Measurements from ENCODE around the gene SCO1. TPM values are rescaled to one million over a fixed set of nuclear protein-coding genes. Genes with fewer than 3 reads are reported as not detected.

Gene SCO1
- total RNA-seq, 1 experiment from 2014 or later, result 60.3 TPM

DNA sequence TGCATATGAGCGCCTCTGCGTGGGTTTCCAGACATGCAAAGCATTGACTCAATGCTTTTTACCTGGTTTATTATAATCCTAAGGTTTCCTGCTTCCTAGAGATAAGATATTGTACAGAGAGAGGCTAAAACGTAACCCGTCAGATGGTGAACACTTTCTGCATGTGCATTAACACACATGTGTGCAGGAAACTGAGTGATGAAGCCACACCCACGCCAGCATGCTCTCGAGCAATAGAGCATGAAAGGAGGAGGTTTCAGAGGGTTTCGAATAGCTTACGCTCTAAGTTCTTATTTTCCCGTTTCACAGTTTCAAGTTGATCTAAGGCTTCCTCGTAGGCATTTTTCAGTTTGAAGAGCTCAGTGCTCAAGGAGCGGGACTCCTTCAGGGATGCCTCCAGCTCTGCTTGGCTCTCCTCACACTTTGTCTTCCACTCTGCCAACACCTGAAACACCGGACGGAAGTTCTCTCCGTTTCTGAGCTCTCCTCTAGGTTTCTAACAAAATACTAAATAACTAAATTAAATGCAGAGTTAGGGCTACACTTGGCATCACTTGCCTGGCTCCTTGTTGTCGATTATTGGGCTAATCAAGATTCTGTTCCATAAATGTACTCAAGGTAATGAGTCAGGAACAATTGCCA lies 63.5 kb downstream of the SCO1 start:
- Histone ChIP-seq H3K23me2 (ENCODE audit: insufficient read length, low read depth, low read length, poor library complexity, severe bottlenecking) (no peaks in the 10 kb centered on the region), H3K14ac (ENCODE audit: insufficient read depth, low read length) (no peak overlapping the region), H2AFZ (ENCODE audit: low read length) (no peak overlapping the region), H2BK120ac (ENCODE audit: low read depth, low read length, poor library complexity, severe bottlenecking) (no peak overlapping the region), H3K18ac (ENCODE audit: insufficient read length, low read depth, low read length) (no peak overlapping the region), H2BK12ac (ENCODE audit: insufficient read length, low read depth, low read length) (no peak overlapping the region), H4K20me1 (ENCODE audit: control insufficient read depth, insufficient read depth, insufficient read length) (no peaks in the 10 kb centered on the region), H3T11ph (ENCODE audit: low read length) (no peak overlapping the region), H3K79me1 (ENCODE audit: insufficient read depth, low read depth, low read length, poor library complexity, severe bottlenecking) (no peaks in the 10 kb centered on the region), H3K27me3 (ENCODE audit: insufficient read depth, low read length) (no peaks in the 10 kb centered on the region), H3K9me3 (ENCODE audit: control insufficient read depth, low read depth, low read length) (no peaks in the 10 kb centered on the region), H4K91ac (ENCODE audit: insufficient read length, low read depth, low read length) (no peak overlapping the region), H3K4me1 (ENCODE audit: insufficient read depth, low read length) (no peaks in the 10 kb centered on the region), H2BK5ac (ENCODE audit: insufficient read length, low read length) (no peak overlapping the region), H3K4ac (ENCODE audit: low read depth, low read length) (no peak overlapping the region), H2BK20ac (ENCODE audit: low read depth, low read length, poor library complexity, severe bottlenecking) (no peak overlapping the region), H2BK15ac (ENCODE audit: low read depth, low read length) (no peak overlapping the region), H3K4me2 (ENCODE audit: insufficient read depth, insufficient read length, low read length) (no peak overlapping the region), H4K5ac (ENCODE audit: insufficient read length, low read depth, low read length) (no peak overlapping the region), H3K79me2 (ENCODE audit: insufficient read depth, low read length) (no peaks in the 10 kb centered on the region), H4K8ac (replicated peaks; ENCODE audit: insufficient read length, low read depth, low read length) (no peak overlapping the region), H3K27ac (ENCODE audit: insufficient read length, low read depth, low read length) (no peak overlapping the region), H3K23ac (ENCODE audit: insufficient read length, low read depth, low read length) (no peak overlapping the region), H3K9ac (ENCODE audit: extremely low read depth, insufficient read length, low read length) (no peak overlapping the region), H3K56ac (ENCODE audit: insufficient read length, low read depth, low read length) (no peak overlapping the region), H2AK5ac (ENCODE audit: insufficient read length, low read length) (no peak overlapping the region)
- TF ChIP-seq, protein P1, sequence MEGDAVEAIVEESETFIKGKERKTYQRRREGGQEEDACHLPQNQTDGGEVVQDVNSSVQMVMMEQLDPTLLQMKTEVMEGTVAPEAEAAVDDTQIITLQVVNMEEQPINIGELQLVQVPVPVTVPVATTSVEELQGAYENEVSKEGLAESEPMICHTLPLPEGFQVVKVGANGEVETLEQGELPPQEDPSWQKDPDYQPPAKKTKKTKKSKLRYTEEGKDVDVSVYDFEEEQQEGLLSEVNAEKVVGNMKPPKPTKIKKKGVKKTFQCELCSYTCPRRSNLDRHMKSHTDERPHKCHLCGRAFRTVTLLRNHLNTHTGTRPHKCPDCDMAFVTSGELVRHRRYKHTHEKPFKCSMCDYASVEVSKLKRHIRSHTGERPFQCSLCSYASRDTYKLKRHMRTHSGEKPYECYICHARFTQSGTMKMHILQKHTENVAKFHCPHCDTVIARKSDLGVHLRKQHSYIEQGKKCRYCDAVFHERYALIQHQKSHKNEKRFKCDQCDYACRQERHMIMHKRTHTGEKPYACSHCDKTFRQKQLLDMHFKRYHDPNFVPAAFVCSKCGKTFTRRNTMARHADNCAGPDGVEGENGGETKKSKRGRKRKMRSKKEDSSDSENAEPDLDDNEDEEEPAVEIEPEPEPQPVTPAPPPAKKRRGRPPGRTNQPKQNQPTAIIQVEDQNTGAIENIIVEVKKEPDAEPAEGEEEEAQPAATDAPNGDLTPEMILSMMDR (conservative IDR thresholded peaks at IDR 0.05), result no peak
- H3K4me3 Mint-ChIP-seq, result no peak overlapping the region
- no peaks in the 10 kb centered on the region; a peak in 1 of 5 replicates for H3K9me3 Mint-ChIP-seq
- WGBS (ENCODE audit: extremely low coverage, insufficient read length, low lambda C conversion rate), result no CpG with 5 or more reads among the region's 15 CpGs
- H3K36me3 Mint-ChIP-seq (ENCODE audit: insufficient read depth in 1 of 3, low read depth in 3 of 3), result peaks cover 5 to 19% (median 16%) of the 10 kb centered on the region in 3 experiments; a peak in 6 of 7 replicates
- DNase-seq, result no peak
- no peaks in the 10 kb centered on the region for H3K4me1 Mint-ChIP-seq
- H3K27ac Mint-ChIP-seq, result no peak overlapping the region
- H3K27me3 Mint-ChIP-seq (ENCODE audit: low read depth), result peaks cover 1% of the 10 kb centered on the region; the same call in 1 of the 2 replicates
